IPS-11a (cell line): ENCODE results near the gene CEP68.
A peak's percentile ranks its signal among the peaks of the same experiment; 100 is the strongest.
"Not testable (repeated sequence)": the region's sequence is repeated elsewhere in the genome, so short reads cannot be mapped to it uniquely, and the experiment has no call there.

Source experiments
- H3K4me3 ChIP-seq: one replicate; pipeline ENCODE4 v1.5.1; 2013; ENCODE audit warnings: low read depth, low read length, control low read depth

The CEP68 gene

DNA sequence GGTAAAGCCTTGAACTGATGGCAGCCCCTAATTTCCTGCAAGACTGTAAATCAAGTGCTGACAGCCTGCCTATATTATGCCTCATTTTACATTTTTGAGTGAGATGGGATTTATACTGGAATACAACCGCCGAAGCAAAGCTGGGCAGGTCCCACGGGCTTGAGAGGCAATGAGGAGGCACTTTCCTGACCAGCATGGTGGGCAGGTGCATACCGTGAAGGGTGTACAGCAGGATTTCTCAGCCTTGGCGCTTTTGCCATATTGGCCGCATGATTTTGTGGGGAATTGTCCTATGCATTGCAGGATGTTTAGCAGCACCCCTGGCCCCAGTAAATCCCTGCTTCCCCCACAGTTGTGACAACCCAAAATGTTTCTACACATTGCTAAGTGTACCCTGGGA is 22.8 kb downstream of the CEP68 start:
- H3K4me3 ChIP-seq, result no peak overlapping the region

DNA sequence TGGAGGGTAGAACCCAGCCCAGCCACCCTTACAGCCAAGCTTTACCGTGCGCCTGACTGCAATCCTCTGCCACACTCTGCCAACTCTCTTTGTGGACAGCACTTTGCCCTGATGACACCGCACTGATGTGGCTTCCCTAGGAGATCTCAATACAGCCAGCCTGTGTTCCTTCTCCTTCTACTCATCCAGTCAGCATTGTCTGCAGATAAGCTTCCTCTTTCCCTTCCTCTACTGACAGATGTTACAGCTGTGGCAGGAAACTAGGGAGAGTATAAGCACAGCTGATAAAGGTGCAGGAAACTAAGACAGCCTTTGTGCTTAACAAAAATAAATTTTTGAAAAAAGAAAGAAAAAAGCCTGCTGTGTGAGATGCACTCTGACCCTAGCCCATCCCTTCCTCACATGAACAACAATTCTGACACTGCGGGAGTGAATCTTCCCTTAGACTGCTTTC is 25.0 kb downstream of the CEP68 start:
- H3K4me3 ChIP-seq, result no peak overlapping the region

DNA sequence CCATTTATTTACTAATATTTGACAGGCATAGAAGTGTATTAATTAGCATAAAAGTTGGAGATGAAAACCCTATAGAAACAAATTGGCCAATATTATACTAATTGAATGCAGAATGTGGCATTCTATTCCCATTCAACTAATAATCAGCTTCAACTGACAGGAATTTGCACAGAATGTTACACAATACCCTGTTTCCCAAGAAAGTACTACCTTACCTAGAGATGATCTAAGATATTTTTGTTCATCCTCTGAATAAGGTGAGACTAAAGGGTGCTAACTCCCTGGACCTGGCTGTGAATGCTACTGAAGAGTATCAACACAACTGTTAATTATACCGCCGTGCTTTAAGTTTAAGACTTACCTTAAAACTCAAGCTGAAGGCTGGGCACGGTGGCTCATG is 28.9 kb downstream of the CEP68 start:
- H3K4me3 ChIP-seq, result no peak overlapping the region

DNA sequence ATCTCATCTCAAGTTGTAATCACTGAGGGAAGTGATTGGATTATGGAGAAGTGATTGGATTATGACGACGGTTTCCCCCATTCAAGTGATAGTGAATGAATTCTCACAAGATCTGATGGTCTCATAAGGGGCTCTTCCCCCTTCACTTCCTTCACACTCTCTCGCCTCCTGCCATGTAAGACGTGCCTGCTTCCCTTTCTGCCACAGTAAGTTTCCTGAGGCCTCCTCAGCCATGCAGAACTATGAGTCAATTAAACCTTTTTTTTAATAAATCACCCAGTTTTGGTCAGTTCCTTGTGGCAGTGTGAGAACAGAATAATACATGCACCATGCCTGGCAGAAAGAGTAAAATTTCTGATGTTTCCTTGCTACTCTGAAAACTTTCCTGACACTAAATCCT is 36.6 kb downstream of the CEP68 start:
- no peak overlapping the region for H3K4me3 ChIP-seq

DNA sequence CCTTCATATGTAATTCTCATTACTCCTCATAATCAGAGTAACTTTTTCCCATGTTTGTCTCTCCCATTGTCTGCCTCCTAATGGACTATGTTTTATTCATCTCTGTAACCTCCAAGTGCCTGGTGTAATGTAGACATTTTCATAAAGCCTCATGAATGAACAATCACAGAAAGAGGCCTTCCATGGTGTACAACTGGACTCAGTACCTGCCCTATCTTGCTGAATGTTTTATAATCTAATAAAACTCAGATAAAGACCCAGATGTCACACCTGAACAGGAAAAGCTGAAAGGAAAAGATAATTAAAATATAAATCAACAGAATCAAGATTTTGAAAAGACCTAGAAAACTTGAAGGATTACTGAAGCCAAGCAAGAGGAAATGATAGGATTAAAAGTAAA is 37.0 kb downstream of the CEP68 start:
- H3K4me3 ChIP-seq, result no peak overlapping the region

DNA sequence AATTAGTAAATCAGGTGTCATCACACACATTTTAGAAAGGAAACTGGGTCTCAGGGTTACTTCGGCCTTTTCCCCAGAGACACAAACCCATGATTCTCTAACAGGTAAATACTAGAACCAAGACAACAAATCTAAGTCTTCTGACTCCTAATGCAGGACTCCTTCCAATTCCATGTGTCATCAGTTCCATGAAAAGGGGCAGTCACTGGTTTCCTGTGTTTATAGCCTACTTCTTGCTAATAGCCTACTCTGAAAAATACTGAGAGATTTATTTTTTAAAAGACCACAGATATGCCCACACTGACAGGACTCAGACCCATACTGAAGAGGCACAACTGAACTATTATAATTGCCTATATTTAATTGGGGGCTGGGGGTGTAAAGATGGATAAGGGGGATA is 40.7 kb downstream of the CEP68 start:
- H3K4me3 ChIP-seq, result no peak overlapping the region

DNA sequence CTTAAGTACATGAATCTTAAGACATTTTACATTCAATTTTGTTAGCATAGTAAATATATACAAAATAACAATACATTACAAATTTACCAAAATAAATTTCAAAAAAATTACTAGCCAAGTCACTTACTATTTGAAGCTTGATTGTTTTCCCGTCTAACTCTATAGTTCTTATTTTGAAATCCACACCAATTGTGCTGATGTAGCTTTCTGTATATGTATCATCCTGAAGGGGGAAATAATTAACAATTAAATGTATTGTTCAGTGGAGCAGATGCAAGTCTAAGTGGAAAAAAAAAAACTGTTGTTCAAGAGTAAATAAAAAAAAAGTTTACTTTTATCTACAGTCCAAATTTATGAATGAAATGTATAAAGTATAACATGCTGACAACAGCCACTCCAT is 41.6 kb downstream of the CEP68 start:
- H3K4me3 ChIP-seq, result no peak overlapping the region

DNA sequence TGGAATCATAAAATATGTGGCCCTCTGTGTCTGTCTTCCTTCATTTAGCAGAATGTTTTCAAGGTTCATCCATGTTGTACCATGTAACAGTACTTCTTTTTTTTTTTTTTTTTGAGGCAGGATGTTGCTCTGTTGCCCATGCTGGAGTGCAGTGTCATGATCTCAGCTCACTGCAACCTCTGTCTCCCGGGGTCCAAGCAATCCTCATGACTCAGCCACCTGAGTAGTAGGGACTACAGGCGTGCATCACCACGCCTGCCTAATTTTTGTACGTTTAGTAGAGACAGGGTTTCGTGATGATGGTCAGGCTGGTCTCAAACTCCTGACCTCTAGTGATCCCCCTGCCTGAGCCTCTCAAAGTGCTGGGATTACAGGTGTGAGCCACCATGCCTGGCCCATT is 42.5 kb downstream of the CEP68 start:
- H3K4me3 ChIP-seq, result no peak overlapping the region

DNA sequence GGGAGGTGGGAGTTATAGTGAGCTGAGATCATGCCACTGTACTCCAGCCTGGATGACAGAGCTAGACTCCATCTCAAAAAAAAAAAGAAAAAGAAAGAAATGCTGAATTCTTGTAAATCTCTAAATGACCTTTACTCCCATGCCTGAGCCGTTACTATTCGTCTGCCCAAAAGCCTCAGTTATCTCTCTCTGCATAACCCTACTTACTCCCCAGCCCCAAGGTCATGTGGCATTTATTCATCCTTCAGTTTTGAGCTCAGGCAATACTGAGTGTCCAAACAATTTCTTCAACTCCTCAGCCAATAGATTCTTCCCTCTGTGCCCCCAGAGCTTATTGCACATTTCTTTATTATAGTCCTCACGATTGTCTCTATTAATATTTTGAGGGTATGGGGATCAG is 44.9 kb downstream of the CEP68 start:
- H3K4me3 ChIP-seq, result no peak overlapping the region

DNA sequence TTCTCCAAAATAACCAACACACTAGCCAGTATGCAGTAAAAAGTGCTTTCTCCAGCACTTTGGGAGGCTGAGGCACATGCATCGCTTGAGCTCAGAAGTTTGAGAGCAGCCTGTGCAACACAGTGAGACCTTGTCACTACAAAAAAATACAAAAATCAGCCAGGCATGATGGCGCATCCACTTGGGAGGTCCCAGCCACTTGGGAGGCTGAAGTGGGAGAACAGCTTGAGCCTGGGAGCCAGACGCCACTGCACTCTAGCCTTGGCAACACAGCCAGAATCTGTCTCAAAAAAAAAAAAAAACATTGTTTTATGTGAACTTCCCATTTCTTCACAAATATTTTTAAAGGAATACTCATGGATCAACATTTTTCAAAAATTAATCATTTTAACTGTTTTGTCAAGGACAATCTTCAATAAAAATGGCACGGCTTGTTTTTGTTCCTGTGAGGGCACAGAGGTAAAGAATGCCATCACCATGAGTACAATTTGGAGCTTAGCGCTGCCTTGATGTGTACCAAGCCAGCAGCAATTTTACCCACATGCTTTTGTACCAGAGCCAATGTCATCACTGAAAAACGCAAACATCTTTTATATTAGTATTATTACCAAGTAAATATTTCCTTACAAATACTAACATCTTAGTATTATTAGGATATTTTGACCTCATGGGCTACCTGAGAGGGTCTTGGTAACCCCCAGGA is 46.9 kb downstream of the CEP68 start:
- H3K4me3 ChIP-seq, result no peak overlapping the region

DNA sequence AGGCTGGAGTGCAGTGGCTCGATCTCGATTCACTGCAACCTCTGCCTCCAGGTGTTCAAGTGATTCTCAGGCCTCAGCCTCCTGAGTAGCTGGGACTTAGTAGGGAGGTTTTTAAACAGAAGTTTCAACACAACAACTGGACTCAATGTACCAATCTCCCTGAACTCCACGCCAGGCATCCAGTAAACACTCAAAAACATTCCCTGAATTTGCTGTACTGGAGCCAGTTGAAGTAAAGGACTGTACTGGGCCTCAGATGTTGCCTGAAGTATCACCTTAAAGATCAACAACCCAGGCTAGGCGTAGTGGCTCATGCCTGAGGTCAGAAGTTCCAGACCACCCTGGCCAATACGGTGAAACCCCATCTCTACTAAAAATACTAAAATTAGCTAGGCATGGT is 51.3 kb downstream of the CEP68 start:
- no peak overlapping the region for H3K4me3 ChIP-seq

DNA sequence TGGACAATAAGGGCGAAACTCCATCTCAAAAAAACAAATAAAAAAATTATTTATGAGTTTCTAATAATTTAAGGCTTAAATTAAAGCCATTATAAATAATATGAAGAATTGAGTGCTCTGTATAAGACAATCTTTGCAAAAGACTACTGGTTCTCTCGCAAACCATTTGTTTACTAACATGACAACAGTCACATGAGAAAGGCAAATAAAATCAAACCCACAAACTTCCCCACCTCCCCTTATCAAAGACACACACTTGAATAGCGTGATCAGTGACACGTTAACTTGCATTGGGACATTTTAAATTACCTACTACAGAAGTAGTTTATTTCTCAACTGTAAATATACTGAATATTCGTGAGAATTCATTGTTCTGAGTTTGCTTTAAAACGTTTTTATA is 52.6 kb downstream of the CEP68 start:
- H3K4me3 ChIP-seq, result no peak overlapping the region

DNA sequence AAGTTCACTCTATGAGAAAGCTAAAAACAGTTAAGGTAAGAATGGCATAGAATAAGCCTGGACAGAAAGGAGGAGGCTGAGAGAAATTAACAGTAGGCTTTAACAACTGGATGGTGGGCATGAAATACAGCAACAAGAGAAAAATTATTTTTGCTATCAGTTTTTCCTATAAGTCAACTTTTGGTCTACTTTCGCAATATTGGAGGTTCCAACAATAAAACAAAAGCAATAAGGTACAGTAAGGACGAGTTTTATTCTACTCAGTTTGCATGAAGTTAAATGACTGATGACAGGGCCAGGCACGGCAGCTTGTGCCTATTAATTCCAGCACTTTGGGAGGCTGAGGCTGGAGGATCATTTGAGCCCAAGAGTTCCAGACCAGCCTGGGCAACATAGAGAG is 56.4 kb downstream of the CEP68 start:
- no peak overlapping the region for H3K4me3 ChIP-seq

DNA sequence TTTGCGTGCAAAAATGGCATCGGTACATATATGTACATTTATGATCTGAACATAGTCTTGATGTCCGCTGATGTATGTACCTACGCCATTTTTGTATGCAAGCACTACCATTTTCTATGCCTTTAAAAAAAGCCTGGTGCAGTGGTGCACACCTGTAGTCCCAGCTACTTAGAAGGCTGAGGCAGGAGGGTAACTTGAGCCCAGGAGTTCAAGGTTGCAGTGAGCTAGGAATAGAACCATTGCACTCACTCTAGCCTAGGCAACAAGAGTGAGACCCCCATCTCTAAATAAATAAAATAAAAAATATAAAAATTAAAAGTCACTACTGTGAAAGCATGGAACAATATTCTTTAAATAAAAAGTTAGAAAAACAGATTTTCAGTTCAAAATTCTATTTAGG is 57.0 kb downstream of the CEP68 start:
- no peak overlapping the region for H3K4me3 ChIP-seq

DNA sequence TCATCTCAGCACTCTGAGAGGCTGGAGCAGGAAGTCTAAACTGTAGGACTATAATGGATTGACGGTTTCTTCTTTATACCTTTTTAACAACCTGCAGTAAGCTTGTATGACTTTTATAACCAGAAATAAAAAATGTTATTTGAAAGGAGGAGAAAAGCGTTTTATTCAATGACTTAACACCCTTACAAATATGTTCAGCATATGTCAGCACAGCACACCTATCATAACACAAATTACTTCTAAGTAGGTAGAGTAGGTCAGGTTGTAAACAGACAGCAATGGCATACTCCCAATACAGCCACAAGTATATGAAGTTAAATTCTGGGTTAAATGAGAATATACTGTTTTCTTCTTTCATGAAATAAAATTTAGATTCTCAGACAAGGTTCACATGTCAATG is 57.6 kb downstream of the CEP68 start:
- no peak overlapping the region for H3K4me3 ChIP-seq

DNA sequence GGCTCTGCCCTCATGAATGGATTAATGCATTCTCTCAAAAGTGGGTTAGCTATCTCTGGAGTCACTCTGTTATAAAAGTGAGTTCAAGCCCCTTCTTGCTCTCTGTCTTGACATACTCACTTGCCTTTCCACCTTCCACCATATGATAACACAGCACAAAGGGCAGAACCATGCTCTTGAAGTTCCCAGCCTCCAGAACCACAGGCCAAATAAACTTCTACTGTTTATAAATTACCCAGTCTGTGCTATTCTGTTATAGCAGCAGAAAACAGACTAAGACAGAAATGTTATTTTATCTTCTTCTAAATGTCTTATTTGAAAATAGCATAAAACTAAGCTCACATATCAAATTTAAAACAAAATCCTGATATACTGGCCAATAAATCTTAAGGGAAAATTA is 58.7 kb downstream of the CEP68 start:
- no peak overlapping the region for H3K4me3 ChIP-seq

DNA sequence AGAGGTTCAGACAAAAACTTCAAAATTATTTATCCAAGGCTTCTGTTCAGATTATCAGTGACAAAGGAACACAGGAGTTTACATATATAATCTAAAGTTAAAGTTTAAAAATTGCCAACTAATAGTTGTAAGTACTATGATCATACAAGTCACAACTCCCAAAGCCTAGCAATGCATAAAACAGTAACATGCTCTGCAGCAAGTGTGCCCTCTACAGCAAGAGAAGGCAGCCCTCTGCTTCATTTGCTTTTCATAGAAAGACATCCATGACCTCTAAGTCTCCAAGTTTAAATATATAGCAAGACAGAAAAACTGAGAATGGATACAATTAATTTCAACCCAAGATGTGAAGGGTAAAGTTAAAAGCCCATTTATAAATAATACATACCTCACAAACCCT is 60.4 kb downstream of the CEP68 start:
- H3K4me3 ChIP-seq, result no peak overlapping the region

DNA sequence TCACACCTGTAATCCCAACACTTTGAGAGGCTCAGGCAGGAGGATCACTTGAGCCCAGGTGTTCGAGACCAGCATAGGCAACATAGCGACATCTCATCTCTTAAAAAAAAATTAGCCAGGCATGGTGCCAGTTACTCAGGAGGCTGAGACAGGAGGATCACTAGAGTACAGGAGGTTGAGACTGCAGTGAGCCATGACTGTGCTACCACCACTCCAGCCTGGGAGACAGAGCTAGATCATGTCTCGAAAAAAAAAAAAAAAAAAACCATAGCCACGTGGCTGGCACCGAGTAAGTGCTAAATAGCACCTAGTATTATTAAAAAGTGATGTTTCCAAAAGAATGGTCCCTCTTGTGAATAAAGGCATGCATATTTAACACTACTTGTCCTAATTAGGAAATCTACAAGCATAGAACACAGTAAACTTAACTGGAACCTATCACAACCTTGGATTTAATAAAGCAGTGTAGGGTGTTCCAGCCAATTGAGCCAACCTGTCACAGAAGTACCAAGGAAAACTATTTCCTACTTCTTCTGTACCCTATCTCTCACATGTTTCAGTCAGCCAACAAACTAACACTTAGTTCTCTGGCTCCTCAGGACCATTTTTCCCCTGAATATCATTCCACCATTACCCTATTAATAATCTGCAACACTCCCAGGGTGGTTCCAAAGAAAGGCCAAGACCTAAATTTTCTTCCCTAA is 64.9 kb downstream of the CEP68 start:
- no peak overlapping the region for H3K4me3 ChIP-seq

DNA sequence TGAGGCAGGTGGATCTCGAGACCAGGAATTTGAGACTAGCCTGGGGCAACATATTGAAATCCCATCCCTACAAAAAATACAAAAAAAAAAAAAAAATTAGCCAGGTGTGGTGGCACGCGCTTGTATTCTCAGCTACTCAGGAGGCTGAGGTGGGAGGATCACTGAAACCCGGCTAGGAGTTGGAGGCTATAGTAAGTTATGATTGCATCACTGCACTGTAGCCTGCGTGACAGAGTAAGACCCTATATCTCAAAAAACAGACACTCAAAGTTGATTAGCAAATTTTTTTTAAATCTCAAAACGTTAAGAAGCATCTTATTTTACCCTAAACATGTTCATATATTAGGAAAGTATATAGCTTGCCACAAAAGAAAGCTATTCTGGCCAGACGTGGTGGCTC is 66.1 kb downstream of the CEP68 start:
- H3K4me3 ChIP-seq, result no peak overlapping the region

DNA sequence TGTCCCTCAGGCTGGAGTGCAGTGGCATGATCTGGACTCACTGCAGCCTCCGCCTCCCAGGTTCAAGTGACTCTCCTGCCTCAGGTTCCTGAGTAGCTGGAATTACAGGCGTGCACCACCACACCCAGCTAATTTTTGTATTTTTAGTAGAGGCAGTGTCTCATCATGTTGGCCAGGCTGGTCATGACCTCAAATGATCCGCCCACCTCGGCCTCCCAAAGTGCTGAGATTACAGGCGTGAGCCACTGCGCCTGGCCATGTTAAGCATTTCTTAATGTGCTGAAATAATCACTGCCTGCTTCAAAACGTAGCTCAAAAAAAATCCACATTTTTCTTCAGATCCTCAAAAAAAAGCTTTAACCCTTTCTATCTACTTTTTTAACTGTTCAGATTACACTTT is 69.2 kb downstream of the CEP68 start:
- H3K4me3 ChIP-seq, result not testable (repeated sequence)

DNA sequence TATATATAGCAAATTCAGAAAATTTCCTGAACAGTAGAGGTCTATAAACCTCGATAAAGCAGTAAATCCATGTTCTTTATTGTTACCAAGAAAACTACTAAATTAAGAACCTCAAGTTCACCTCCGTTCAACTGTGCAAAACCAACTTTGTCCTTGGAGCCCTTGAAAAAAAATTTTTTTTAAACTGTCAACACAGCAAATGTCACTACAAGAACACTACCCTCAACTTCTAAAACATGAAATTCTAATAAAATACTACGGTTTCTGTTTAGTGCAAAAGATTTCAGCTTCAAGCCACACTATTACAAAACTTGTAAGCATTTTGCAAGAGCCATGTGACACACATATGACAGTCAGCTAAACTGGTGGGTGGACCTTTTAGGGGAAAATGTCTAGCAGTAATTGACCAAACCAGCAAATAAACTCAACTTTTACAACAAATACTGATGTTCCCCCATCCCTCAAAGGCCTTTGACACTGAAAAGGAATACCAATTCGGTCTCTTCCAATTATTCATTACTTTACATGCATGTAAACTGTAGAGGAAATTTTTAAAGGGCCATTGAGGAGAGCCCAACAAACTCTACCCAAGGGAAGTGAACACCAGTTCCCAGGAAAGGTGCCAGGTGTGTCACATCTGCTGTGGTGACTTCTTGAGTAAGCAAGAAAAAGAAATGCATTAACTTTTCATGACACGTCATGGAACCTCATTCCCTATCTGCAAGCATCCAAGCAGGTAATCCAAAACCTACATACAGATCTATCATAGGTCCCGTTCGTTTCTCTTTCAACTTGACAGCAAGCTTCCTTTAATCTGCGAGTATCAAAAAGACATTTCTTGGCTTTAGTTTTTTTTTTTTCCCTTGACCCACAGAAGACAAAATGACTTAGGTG is 72.3 kb downstream of the CEP68 start:
- H3K4me3 ChIP-seq, result peak overlapping the region; percentile 88
